HG02884 (cell line): ENCODE measurements around the gene NUAK2.

Experiments used
- ATAC-seq: cut with Tn5 transposase; IDR thresholded peaks from one replicate; pipeline ENCODE4 v1.9.1; 2021; ENCODE audit warnings: mild to moderate bottlenecking, moderate library complexity; ENCODE audit not compliant: unreplicated experiment

NUAK2 gene

GRCh38 chr1:205259324-205259832, 62.2 kb downstream of the NUAK2 start:
- ATAC-seq = no peak

DNA sequence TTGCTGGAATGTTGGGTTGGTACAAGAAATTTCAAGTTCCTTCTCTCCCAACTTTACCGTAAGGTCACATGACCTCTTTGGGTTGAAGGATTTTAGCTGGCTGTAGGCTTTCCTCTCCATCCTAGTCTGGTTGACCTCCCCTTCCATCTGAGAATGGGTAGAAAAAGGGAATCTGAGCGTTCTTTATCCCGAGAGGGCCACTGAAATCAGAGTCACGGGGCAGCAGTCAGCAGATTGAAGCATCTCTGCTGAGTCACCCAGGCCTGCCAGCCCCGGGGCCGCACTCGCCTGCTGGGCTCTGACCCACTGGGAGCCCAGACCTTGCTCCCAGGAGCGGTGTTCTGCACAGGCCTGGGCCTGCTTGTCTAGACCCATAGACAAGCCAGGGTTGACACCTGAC, 62.8 kb downstream of the NUAK2 start:
- no peak for ATAC-seq

- no peak for ATAC-seq
These were observed 63.3 kb downstream of the NUAK2 start for GRCh38 chr1:205258261-205258691.

- no peak for ATAC-seq
These were observed 63.8 kb downstream of the NUAK2 start for GRCh38 chr1:205257735-205258134.

DNA sequence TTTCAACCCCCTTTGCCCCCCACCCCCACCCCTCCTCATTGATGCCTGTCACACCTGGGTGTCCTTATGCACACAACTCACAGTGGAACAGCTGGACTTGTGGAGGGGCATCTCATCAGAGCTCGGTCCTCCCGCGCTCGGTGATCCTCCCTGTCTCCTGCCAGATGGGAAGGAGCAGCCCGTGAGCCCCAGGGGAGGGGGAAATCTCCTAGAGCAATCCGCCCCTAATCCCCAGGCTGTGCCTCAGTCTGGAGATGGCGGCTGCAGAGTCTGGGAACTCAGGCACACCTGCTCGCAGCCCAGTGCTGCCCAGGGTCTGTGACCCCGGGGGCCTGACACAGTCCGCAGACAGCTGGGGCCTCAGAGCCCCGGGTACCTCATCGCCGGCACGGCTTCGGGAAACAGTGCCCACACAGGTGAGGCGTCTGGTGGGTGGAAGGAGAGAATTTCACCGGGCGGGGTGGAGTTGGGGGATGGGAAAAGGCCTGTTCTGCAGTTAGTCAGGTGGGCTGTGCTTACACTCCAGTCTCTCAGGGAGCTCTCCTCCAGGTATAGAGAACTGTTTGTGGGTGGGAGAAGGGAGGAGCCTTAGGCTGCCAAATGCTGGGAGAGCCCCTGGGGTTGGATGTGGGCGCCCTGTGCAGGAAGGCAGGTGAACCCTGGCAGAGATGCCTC, 64.5 kb downstream of the NUAK2 start:
- ATAC-seq = no peak

DNA sequence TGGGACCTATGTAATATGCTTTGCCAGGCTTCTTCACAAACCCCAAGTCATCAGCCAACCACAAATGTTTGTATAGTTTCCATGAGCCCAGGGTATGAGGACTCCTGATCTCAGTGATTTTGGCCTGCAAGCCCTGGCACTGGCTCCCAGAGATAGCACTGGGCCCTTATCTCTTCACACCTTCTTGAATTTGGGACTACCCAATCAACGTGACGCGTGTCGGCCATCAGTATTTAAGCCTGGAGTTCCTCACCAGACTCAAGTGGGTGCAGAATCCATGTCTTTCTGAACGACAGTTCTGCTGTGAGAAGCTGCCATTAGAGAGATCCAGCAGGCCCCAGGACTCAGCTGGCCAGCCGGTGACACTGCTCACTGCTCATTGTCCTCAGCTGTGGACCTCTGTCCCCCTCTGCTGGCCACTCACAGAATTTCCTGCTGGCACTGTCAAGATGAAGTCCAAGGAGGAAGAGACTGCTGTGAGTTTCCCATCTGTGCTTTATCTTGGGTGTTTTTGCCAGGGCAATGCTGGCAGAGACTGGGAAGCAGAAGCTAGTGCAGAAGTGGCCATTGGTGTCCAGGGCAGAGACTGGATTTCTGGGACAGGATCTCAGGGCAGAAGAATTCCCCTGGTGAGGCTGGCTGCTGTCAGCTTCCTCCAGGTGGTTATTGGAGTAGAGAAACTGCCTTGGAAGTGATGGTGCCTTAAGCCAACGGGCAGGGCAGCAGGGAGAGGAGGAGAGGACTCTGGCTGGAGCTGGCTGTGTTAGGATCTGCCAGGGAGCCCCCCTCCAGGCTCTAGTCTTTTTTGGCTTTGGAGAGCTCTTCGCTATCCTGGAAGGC, 65.4 kb downstream of the NUAK2 start:
- ATAC-seq = no peak
